SU-DHL-6 (cell line): ENCODE data around the gene KRT8.

ENCODE experiments used
- H2AFZ ChIP-seq: fragments of 200-600 bp; sonication (generic); 2 replicates; pipeline ENCODE4 v1.6.1; 2014; ENCODE audit warnings: low read depth, mild to moderate bottlenecking, moderate library complexity, mixed read lengths, antibody characterized with exemption, low read length; ENCODE audit not compliant: severe bottlenecking
- H3F3A ChIP-seq: fragments of 200-600 bp; shearing (Covaris generic); 2 replicates; pipeline ENCODE4 v1.6.0; 2016; ENCODE audit warnings: antibody characterized with exemption, mild to moderate bottlenecking; ENCODE audit not compliant: insufficient read depth
- H3K27ac ChIP-seq: fragments of 200-600 bp; sonication (generic); 2 replicates; pipeline ENCODE4 v1.5.1; 2016; ENCODE audit warnings: low read depth, mild to moderate bottlenecking, low read length, moderate library complexity, mixed read lengths
- H3K27me3 ChIP-seq: fragments of 200-600 bp; sonication (generic), shearing (Covaris generic); 2 replicates; pipeline ENCODE4 v1.6.0; 2014; ENCODE audit warnings: mild to moderate bottlenecking, low read length
- H3K36me3 ChIP-seq: fragments of 200-600 bp; sonication (generic); 2 replicates; pipeline ENCODE4 v1.6.1; 2014; ENCODE audit warnings: mild to moderate bottlenecking, low read length, mixed read lengths
- H3K4me2 ChIP-seq: fragments of 300-600, 200-600 bp; shearing (Covaris generic), sonication (generic); 2 replicates; pipeline ENCODE4 v1.6.0; 2014; ENCODE audit warnings: low read length, low read depth, mild to moderate bottlenecking; ENCODE audit not compliant: poor library complexity, severe bottlenecking
- H3K4me3 ChIP-seq: fragments of 200-600 bp; sonication (generic); 2 replicates; pipeline ENCODE4 v1.5.1; 2014; ENCODE audit warnings: antibody characterized with exemption, low read length, mild to moderate bottlenecking, mixed read lengths; ENCODE audit not compliant: insufficient read depth, poor library complexity, severe bottlenecking
- H3K79me2 ChIP-seq: fragments of 200-600 bp; sonication (generic); 2 replicates; pipeline ENCODE4 v1.6.1; 2014; ENCODE audit warnings: mild to moderate bottlenecking, low read length, moderate library complexity; ENCODE audit not compliant: insufficient read depth
- H3K9ac ChIP-seq: fragments of 200-600 bp; sonication (generic); 2 replicates; pipeline ENCODE4 v1.7.0; 2014; ENCODE audit warnings: mild to moderate bottlenecking, low read length
- H3K9me2 ChIP-seq: fragments of 200-600 bp; sonication (generic); replicated peaks from 2 replicates; pipeline ENCODE4 v1.6.1; 2014; ENCODE audit warnings: low read length; ENCODE audit not compliant: insufficient read depth
- H3K9me3 ChIP-seq: fragments of 200-600 bp; sonication (generic); 2 replicates; pipeline ENCODE4 v1.6.1; 2014; ENCODE audit warnings: low read length, mixed read lengths; ENCODE audit not compliant: insufficient read depth
- H4K20me1 ChIP-seq: fragments of 200-600 bp; sonication (generic); 2 replicates; pipeline ENCODE4 v1.6.1; 2014; ENCODE audit warnings: low read depth, mild to moderate bottlenecking, antibody characterized with exemption, low read length, moderate library complexity, mixed read lengths
- EZH2phosphoT487 ChIP-seq: fragments of 200-600 bp; sonication (generic), shearing (Covaris generic); conservative IDR thresholded peaks from 2 replicates; pipeline ENCODE4 v1.6.1; 2018; ENCODE audit warnings: mild to moderate bottlenecking, antibody characterized with exemption, low read length, moderate library complexity, mixed read lengths
- TF ChIP-seq, protein P1 (sequence below): fragments of 200-600 bp; sonication (generic); IDR thresholded peaks from one replicate; pipeline ENCODE4 v1.5.1; 2017; ENCODE audit warnings: antibody characterized with exemption, mild to moderate bottlenecking, low read length, moderate library complexity; ENCODE audit not compliant: insufficient read depth, poor library complexity, severe bottlenecking

Gene KRT8

DNA sequence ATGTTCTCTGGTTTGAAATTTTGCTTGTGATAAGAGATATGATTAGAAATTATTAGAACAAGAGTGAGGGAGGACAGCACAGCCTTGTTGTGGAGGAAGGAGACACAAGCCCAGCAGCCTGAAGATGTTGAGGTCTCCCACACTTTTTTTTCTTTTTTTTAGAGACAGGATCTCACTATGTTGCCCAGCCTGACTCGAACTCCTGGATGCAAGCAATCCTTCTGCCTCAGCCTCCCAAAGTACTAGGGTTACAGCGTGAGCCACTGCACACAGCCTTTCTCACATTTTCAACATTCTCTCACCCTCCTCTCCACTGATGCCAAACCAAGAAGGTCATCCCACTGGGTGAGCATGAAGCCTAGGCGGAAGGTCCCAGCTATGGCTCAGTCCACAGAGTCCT is 4.9 kb upstream of the KRT8 start:
- Histone ChIP-seq H2AFZ (no peak overlapping the region), H3K79me2 (no peaks in the 10 kb centered on the region), H3K9me3 (no peaks in the 10 kb centered on the region), H3K36me3 (no peaks in the 10 kb centered on the region), H4K20me1 (no peaks in the 10 kb centered on the region), H3K9ac (no peak overlapping the region), H3K4me2 (no peak overlapping the region), H3K27me3 (no peaks in the 10 kb centered on the region), H3K27ac (no peak overlapping the region), H3F3A (no peaks in the 10 kb centered on the region), H3K9me2 (no peaks in the 10 kb centered on the region), H3K4me3 (no peak overlapping the region)
- TF ChIP-seq EZH2phosphoT487 = no peak
- TF ChIP-seq, protein P1, sequence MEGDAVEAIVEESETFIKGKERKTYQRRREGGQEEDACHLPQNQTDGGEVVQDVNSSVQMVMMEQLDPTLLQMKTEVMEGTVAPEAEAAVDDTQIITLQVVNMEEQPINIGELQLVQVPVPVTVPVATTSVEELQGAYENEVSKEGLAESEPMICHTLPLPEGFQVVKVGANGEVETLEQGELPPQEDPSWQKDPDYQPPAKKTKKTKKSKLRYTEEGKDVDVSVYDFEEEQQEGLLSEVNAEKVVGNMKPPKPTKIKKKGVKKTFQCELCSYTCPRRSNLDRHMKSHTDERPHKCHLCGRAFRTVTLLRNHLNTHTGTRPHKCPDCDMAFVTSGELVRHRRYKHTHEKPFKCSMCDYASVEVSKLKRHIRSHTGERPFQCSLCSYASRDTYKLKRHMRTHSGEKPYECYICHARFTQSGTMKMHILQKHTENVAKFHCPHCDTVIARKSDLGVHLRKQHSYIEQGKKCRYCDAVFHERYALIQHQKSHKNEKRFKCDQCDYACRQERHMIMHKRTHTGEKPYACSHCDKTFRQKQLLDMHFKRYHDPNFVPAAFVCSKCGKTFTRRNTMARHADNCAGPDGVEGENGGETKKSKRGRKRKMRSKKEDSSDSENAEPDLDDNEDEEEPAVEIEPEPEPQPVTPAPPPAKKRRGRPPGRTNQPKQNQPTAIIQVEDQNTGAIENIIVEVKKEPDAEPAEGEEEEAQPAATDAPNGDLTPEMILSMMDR = no peak

DNA sequence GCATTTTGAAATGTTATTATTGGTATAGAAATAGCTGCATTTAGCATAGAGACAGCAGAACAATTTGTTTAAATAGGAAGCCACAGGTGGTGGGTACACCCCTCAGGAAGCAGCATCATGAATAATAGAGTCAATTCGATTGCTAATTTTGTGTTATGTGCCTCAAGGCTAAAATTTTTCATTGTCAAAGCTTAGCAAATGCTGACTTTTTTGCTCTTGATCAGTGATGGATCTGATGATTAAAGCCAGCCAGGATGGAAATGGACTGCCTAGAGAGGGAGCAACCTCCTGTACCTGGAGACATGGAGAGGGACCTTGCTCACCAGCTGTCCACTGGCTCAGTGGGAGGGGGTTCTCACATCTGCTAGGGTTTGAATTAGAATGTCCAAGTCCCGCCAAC is 4.5 kb upstream of the KRT8 start:
- no peaks in the 10 kb centered on the region for H3K79me2 ChIP-seq
- H3K27me3 ChIP-seq = no peaks in the 10 kb centered on the region
- no peak overlapping the region for H3K9ac ChIP-seq
- H3K36me3 ChIP-seq = no peaks in the 10 kb centered on the region
- H2AFZ ChIP-seq = no peak overlapping the region
- TF ChIP-seq, protein P1 = no peak
- TF ChIP-seq EZH2phosphoT487 = no peak
- no peak overlapping the region for H3K4me2 ChIP-seq
- H3K27ac ChIP-seq = no peak overlapping the region
- H3K9me3 ChIP-seq = no peaks in the 10 kb centered on the region
- no peak overlapping the region for H3K4me3 ChIP-seq
- no peaks in the 10 kb centered on the region for H3F3A ChIP-seq
- H3K9me2 ChIP-seq = no peaks in the 10 kb centered on the region
- H4K20me1 ChIP-seq = no peaks in the 10 kb centered on the region

DNA sequence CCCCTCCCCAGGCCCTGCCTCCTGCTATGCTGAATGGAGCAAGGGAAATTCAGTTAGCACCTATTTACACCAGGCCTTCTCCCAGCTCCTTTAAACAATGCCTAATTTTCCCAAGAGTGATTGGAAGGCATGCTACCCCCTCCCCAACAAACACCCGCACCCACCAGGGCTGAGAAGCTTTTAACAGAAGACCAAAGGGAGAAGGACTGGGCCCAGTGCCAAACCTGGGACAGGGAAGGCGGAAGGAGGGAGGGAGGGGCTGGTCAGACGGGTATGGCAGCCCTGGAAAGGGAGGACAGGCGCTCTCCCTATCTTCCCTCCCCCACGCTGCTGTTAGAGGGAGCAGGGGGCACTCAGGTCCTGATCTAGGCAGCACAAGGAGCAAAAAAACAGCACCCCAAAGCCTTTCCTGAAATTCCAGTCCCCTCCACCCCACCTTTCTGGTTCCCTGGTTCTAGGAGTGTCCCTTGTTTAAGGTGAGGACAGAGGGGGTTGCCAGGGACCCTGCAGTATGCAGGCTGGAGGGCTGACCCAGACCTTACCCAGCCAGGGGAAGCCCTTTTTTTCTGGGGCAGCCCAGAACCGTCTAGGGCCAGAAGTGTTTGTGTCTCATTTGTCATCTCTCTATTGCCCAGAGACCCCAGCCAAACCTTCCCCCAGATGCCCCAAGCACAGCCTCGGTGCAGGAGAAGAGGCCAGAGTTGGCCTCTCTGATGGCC is 2.4 kb upstream of the KRT8 start:
- Histone ChIP-seq H3K4me2 (no peak overlapping the region), H3K36me3 (no peaks in the 10 kb centered on the region), H3K9ac (no peak overlapping the region), H3K27me3 (no peaks in the 10 kb centered on the region), H4K20me1 (no peaks in the 10 kb centered on the region), H3K79me2 (no peaks in the 10 kb centered on the region), H3K27ac (no peak overlapping the region), H3K9me3 (no peaks in the 10 kb centered on the region), H3K4me3 (no peak overlapping the region), H3F3A (no peaks in the 10 kb centered on the region), H2AFZ (no peak overlapping the region), H3K9me2 (no peaks in the 10 kb centered on the region)
- TF ChIP-seq EZH2phosphoT487 = no peak
- TF ChIP-seq, protein P1 = no peak
